CD4-positive, alpha-beta T cell treated with Interleukin-17A for 4 hours (primary cell): Measurements from ENCODE around the gene HOXA5.

Source experiments
- DNase-seq: peaks from one replicate; pipeline ENCODE4 v3.0.0-alpha.2; 2020; ENCODE audit warnings: mixed read lengths

Gene HOXA5

GRCh38 chr7:27158436-27159265 lies 15.2 kb upstream of the HOXA5 start:
- DNase-seq: no peak

GRCh38 chr7:27157702-27158431 lies 14.4 kb upstream of the HOXA5 start:
- DNase-seq: no peak

- no peak for DNase-seq
These were observed 13.6 kb upstream of the HOXA5 start for GRCh38 chr7:27156916-27157701.

GRCh38 chr7:27156508-27156898 lies 13.0 kb upstream of the HOXA5 start, which contains the start of gene HOXA7:
Gene HOXA7 (minus strand): TSS chr7:27156675. CDS start chr7:27156545, 130 bp downstream.
- DNase-seq: no peak

GRCh38 chr7:27155816-27156507 lies 12.5 kb upstream of the HOXA5 start:
- DNase-seq: peak; percentile 43

- DNase-seq: peak; percentile 57
These were observed 11.7 kb upstream of the HOXA5 start for GRCh38 chr7:27154901-27155815.

GRCh38 chr7:27154369-27154768 lies 10.9 kb upstream of the HOXA5 start:
- no peak for DNase-seq

GRCh38 chr7:27153526-27153925 lies 10.0 kb upstream of the HOXA5 start:
- no peak for DNase-seq

GRCh38 chr7:27152816-27153442 lies 9.4 kb upstream of the HOXA5 start:
- no peak for DNase-seq

- no peak for DNase-seq
These were observed 8.7 kb upstream of the HOXA5 start, which contains the start of gene HOXA3 for GRCh38 chr7:27151931-27152815. Gene HOXA3 (minus strand): TSS chr7:27152583. CDS start chr7:27110640, 41,943 bp downstream.

GRCh38 chr7:27151341-27151930 lies 8.0 kb upstream of the HOXA5 start:
- no peak for DNase-seq

- DNase-seq: peak; percentile 78
These were observed 7.3 kb upstream of the HOXA5 start for GRCh38 chr7:27150568-27151340.

- DNase-seq: no peak
These were observed 6.5 kb upstream of the HOXA5 start for GRCh38 chr7:27149842-27150567.

- DNase-seq: no peak
These were observed 5.5 kb upstream of the HOXA5 start for GRCh38 chr7:27148756-27149641.

GRCh38 chr7:27148031-27148755 lies 4.7 kb upstream of the HOXA5 start:
- no peak for DNase-seq
